Transverse colon (tissue), 4 donors: ENCODE measurements around the gene SDCCAG8. TPM values are rescaled to one million over a fixed set of nuclear protein-coding genes. Genes with fewer than 3 reads are reported as not detected.

ENCODE experiments used
- DNase-seq: peaks from one replicate; pipeline ENCODE4 v3.0.0-alpha.2; 2019
- H3K27ac ChIP-seq, 4 donors: fragments of 200-600 bp; sonication (generic); 2 replicates each; pipeline ENCODE4 v1.5.1; 2016 to 2018; ENCODE audit warnings: inconsistent platforms in 4 of 4
- H3K27me3 ChIP-seq: fragments of 200-600 bp; sonication (generic); 2 replicates; pipeline ENCODE4 v1.5.1; 2017; ENCODE audit warnings: inconsistent platforms
- H3K36me3 ChIP-seq, 4 donors: fragments of 200-600 bp; sonication (generic); 2 replicates each; pipeline ENCODE4 v1.5.1; 2017 to 2019; ENCODE audit warnings: inconsistent platforms in 4 of 4
- H3K4me1 ChIP-seq, 4 donors: fragments of 200-600 bp; sonication (generic); 2 replicates each; pipeline ENCODE4 v1.5.1; 2017 to 2020; ENCODE audit warnings: inconsistent platforms in 4 of 4
- H3K4me3 ChIP-seq, 4 donors: fragments of 200-600 bp; sonication (generic); 1 replicate in 1 of 4; 2 replicates in 3 of 4; pipeline versions ENCODE4 v1.5.1 to v1.6.1; 2017 to 2019; ENCODE audit warnings: inconsistent platforms in 4 of 4
- H3K9me3 ChIP-seq, 2 donors: fragments of 200-600 bp; sonication (generic); 2 replicates each; pipeline ENCODE4 v1.5.1; 2017 to 2019; ENCODE audit warnings: inconsistent platforms in 2 of 2
- EP300 ChIP-seq: sonication (generic); formaldehyde crosslinking; IDR thresholded peaks from one replicate; pipeline ENCODE4 v1.6.1; 2017; ENCODE audit warnings: antibody characterized with exemption, low read depth
- POLR2A ChIP-seq: fragments of 450-650 bp; IDR thresholded peaks from one replicate; pipeline ENCODE4 v1.6.1; 2016; ENCODE audit warnings: antibody characterized with exemption, mild to moderate bottlenecking, moderate library complexity
- POLR2AphosphoS5 ChIP-seq, 3 donors: sonication (generic); formaldehyde crosslinking; IDR thresholded peaks; one replicate each; pipeline ENCODE4 v1.6.1; 2016; ENCODE audit warnings: antibody characterized with exemption in 3 of 3
- WGBS, 2 donors: methylation state at CpG; one replicate each; pipeline ENCODE4 v1.1.5; 2018; ENCODE audit warnings: low coverage in 1 of 2; 5-methylcytosine and 5-hydroxymethylcytosine counted together
- in situ Hi-C, 4 donors: fragments of 200-750 bp; cut with MboI; loops; one replicate each; pipeline versions ENCODE4 v1.15.0 to v1.15.1; 2017; ENCODE audit warnings: low sequenced_read_pairs in 3 of 4, low pct_ligation_motif_present in 1 of 4, low pct_unique_long_range_greater_than_20kb in 1 of 4
- intact Hi-C: fragments of 100-400 bp; cut with DNase I; formaldehyde crosslinking; loops from one replicate; pipeline ENCODE4 v1.15.1; 2023; ENCODE audit warnings: low total_unique reads
- total RNA-seq, 4 donors: library from RNA; depleted of rRNA; stranded (reverse); fragments of >200 nt; gene quantifications; one replicate each; pipeline ENCODE4 v1.1.0, GENCODE V29; 2016
- TF ChIP-seq, protein P1 (sequence below), 5 experiments: fragments of 200-600 bp in 3 of 5; fragments of 450-650 bp in 2 of 5; sonication (generic) in 3 of 5; IDR thresholded peaks; 1 replicate in 2 of 5; 2 replicates in 3 of 5; pipeline ENCODE4 v1.5.1; 2016 to 2017; ENCODE audit warnings: antibody characterized with exemption in 5 of 5, inconsistent platforms in 3 of 5, mild to moderate bottlenecking in 2 of 5, moderate library complexity in 1 of 5

SDCCAG8 gene
- total RNA-seq, 4 donors from 2014 or later = 28.8 to 101 (median 42.5) TPM

DNA sequence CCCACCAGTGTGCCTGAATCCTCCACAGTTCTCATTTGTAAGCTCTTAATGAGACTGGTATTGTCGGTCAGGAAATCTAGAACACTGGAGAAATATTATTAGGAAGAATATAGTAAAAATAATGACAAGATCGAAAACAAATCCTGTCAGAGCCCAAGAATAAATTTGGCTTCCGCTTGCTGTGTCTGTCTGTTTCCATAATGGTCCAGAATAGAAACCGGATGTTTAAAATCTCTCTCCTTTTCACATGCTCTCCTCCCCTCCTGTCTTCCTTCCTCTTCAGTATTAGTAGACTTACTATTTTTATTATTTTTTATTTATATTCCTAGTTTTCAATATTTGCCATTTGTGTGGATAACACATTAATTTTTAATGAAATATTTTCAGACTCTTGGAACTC, 187.7 kb downstream of the SDCCAG8 start:
- in situ Hi-C loops = no loop called here
- Histone ChIP-seq H3K9me3 (no peaks in the 10 kb centered on the region), H3K36me3 (no peaks in the 10 kb centered on the region), H3K4me3 (no peak overlapping the region), H3K27ac (no peak overlapping the region), H3K27me3 (no peaks in the 10 kb centered on the region), H3K4me1 (no peaks in the 10 kb centered on the region)
- TF ChIP-seq POLR2A = no peak
- intact Hi-C loops = no loop called here
- 74% methylated on average over 4 of the region's 4 CpGs for WGBS, 2 donors
- DNase-seq = no peak

GRCh38 chr1:243447347-243447746, 191.5 kb downstream of the SDCCAG8 start:
- WGBS, 2 donors = 52 to 79% methylated on average over 3 of the region's 3 CpGs
- TF ChIP-seq POLR2AphosphoS5 (IDR thresholded peaks at IDR 0.05) (no peak), EP300 (no peak), POLR2A (no peak)
- TF ChIP-seq, protein P1, sequence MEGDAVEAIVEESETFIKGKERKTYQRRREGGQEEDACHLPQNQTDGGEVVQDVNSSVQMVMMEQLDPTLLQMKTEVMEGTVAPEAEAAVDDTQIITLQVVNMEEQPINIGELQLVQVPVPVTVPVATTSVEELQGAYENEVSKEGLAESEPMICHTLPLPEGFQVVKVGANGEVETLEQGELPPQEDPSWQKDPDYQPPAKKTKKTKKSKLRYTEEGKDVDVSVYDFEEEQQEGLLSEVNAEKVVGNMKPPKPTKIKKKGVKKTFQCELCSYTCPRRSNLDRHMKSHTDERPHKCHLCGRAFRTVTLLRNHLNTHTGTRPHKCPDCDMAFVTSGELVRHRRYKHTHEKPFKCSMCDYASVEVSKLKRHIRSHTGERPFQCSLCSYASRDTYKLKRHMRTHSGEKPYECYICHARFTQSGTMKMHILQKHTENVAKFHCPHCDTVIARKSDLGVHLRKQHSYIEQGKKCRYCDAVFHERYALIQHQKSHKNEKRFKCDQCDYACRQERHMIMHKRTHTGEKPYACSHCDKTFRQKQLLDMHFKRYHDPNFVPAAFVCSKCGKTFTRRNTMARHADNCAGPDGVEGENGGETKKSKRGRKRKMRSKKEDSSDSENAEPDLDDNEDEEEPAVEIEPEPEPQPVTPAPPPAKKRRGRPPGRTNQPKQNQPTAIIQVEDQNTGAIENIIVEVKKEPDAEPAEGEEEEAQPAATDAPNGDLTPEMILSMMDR (IDR thresholded peaks at IDR 0.05) = no peak
- no peak overlapping the region for H3K4me3 ChIP-seq
- H3K27ac ChIP-seq = no peak overlapping the region
- in situ Hi-C loops (no loop called here), intact Hi-C loops (no loop called here)
- no peaks in the 10 kb centered on the region for H3K36me3 ChIP-seq
- no peak for DNase-seq
- H3K27me3 ChIP-seq = no peaks in the 10 kb centered on the region
- no peaks in the 10 kb centered on the region for H3K4me1 ChIP-seq
- H3K9me3 ChIP-seq = no peaks in the 10 kb centered on the region

GRCh38 chr1:243447844-243448243, 192.0 kb downstream of the SDCCAG8 start:
- in situ Hi-C loops = no loop called here
- H3K27me3 ChIP-seq = no peaks in the 10 kb centered on the region
- TF ChIP-seq POLR2A (no peak), POLR2AphosphoS5 (IDR thresholded peaks at IDR 0.05) (no peak), EP300 (no peak)
- TF ChIP-seq, protein P1 (IDR thresholded peaks at IDR 0.05) = no peak
- DNase-seq = no peak
- H3K4me3 ChIP-seq = no peak overlapping the region
- H3K36me3 ChIP-seq = no peaks in the 10 kb centered on the region
- no peaks in the 10 kb centered on the region for H3K9me3 ChIP-seq
- intact Hi-C loops = no loop called here
- 63 to 68% methylated on average over 2 to 4 of the region's 4 CpGs for WGBS, 2 donors
- no peaks in the 10 kb centered on the region for H3K4me1 ChIP-seq
- no peak overlapping the region for H3K27ac ChIP-seq

- H3K27me3 ChIP-seq = no peaks in the 10 kb centered on the region
- no peaks in the 10 kb centered on the region for H3K36me3 ChIP-seq
- intact Hi-C loops = no loop called here
- in situ Hi-C loops = no loop called here
- no peaks in the 10 kb centered on the region for H3K4me1 ChIP-seq
- H3K4me3 ChIP-seq = no peak overlapping the region
- no peak overlapping the region for H3K27ac ChIP-seq
- no peak for DNase-seq
- H3K9me3 ChIP-seq = no peaks in the 10 kb centered on the region
- TF ChIP-seq POLR2A (no peak), EP300 (no peak), POLR2AphosphoS5 (IDR thresholded peaks at IDR 0.05) (no peak)
- TF ChIP-seq, protein P1 (IDR thresholded peaks at IDR 0.05) = no peak
- 93 to 94% methylated on average over 5 to 6 of the region's 6 CpGs for WGBS, 2 donors
These were observed 193.5 kb downstream of the SDCCAG8 start for GRCh38 chr1:243449373-243449772.

GRCh38 chr1:243452092-243452491, 196.3 kb downstream of the SDCCAG8 start:
- in situ Hi-C loops = no loop called here
- Histone ChIP-seq H3K4me1 (no peaks in the 10 kb centered on the region), H3K9me3 (no peaks in the 10 kb centered on the region), H3K4me3 (no peak overlapping the region), H3K27me3 (no peaks in the 10 kb centered on the region), H3K27ac (no peak overlapping the region), H3K36me3 (no peaks in the 10 kb centered on the region)
- WGBS, 2 donors = 82 to 94% methylated on average over 2 of the region's 2 CpGs
- no peak for DNase-seq
- no peak for TF ChIP-seq POLR2AphosphoS5 (IDR thresholded peaks at IDR 0.05)
- TF ChIP-seq EP300 = no peak
- TF ChIP-seq POLR2A = no peak
- TF ChIP-seq, protein P1 (IDR thresholded peaks at IDR 0.05) = no peak
- intact Hi-C loops = no loop called here
